ENCODE data around the gene CD27. TPM values are rescaled to one million over a fixed set of nuclear protein-coding genes. Genes with fewer than 3 reads are reported as not detected.
A peak's percentile ranks its signal among the peaks of the same experiment; 100 is the strongest.

CD27 gene
- total and polyA plus RNA-seq, 2 donors (not counting 1 experiment from before 2014, with no cell fraction given), result 102 to 116 TPM

- H3K4me1 Mint-ChIP-seq, result peaks cover 87% of the 10 kb centered on the region
- Histone ChIP-seq H3K27me3 (replicated peaks in 1 of 4; ENCODE audit: control extremely low read depth in 1 of 4, control insufficient read depth in 3 of 4, insufficient read depth in 4 of 4, low read length in 3 of 4) (no peaks in the 10 kb centered on the region), H3K4me3 (ENCODE audit: control extremely low read depth in 1 of 5, extremely low read depth in 1 of 5, insufficient read depth in 1 of 5, low read depth in 2 of 5, low read length in 4 of 5) (no peak overlapping the region), H3K79me2 (ENCODE audit: control insufficient read depth, insufficient read depth, low read length) (peaks cover 55% of the 10 kb centered on the region), H3K9ac (ENCODE audit: low read length) (no peak overlapping the region), H3K36me3 (replicated peaks in 1 of 2; ENCODE audit: control extremely low read depth in 1 of 2, control insufficient read depth in 1 of 2, extremely low read depth in 1 of 2, insufficient read depth in 2 of 2, low read length in 1 of 2) (peaks cover 4 to 49% of the 10 kb centered on the region in 2 experiments), H4K20me1 (ENCODE audit: control insufficient read depth, insufficient read depth, low read length, poor library complexity, severe bottlenecking) (peaks cover 19% of the 10 kb centered on the region), H3K4me2 (replicated peaks; ENCODE audit: low read depth, low read length, poor library complexity, severe bottlenecking) (no peak overlapping the region), H3K27ac (ENCODE audit: low read length in 2 of 2) (peak overlapping the region; percentile 7 to 13), H3K4me1 (ENCODE audit: control insufficient read depth in 2 of 2, insufficient read depth in 2 of 2, low read length in 2 of 2) (peaks cover 61 to 87% of the 10 kb centered on the region in 2 donors), H3K9me3 (ENCODE audit: control extremely low read depth in 1 of 3, control insufficient read depth in 2 of 3, insufficient read depth in 1 of 3, low read length in 2 of 3) (no peaks in the 10 kb centered on the region), H2AFZ (ENCODE audit: insufficient read depth, low read depth, low read length, poor library complexity, severe bottlenecking) (no peak overlapping the region)
- H3K4me3 Mint-ChIP-seq, result no peak overlapping the region
- TF ChIP-seq, protein P1, sequence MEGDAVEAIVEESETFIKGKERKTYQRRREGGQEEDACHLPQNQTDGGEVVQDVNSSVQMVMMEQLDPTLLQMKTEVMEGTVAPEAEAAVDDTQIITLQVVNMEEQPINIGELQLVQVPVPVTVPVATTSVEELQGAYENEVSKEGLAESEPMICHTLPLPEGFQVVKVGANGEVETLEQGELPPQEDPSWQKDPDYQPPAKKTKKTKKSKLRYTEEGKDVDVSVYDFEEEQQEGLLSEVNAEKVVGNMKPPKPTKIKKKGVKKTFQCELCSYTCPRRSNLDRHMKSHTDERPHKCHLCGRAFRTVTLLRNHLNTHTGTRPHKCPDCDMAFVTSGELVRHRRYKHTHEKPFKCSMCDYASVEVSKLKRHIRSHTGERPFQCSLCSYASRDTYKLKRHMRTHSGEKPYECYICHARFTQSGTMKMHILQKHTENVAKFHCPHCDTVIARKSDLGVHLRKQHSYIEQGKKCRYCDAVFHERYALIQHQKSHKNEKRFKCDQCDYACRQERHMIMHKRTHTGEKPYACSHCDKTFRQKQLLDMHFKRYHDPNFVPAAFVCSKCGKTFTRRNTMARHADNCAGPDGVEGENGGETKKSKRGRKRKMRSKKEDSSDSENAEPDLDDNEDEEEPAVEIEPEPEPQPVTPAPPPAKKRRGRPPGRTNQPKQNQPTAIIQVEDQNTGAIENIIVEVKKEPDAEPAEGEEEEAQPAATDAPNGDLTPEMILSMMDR (IDR thresholded peaks at IDR 0.05), result peak; percentile 81
- TF ChIP-seq EZH2 (IDR thresholded peaks at IDR 0.05; ENCODE audit: borderline replicate concordance, insufficient read depth, low read depth, low read length, poor library complexity, severe bottlenecking), result no peak
- CTCF ChIA-PET, result interaction anchor here (0.6 to 8.9 kb wide), 34 partner anchors 8 to 477 kb away, joined by 3 to 383 read pairs (median 6); partner anchors contain the start of genes CD27, GAPDH, IFFO1 and MRPL51
- 73% methylated on average over 3 of the region's 6 CpGs for WGBS (ENCODE audit: insufficient coverage)
- intact Hi-C loops (cut with micrococcal nuclease), result loop anchor here (1.0 to 10.0 kb wide), 3 partner anchors 42 to 131 kb away; no protein-coding TSS in a partner anchor
- H3K27ac Mint-ChIP-seq, result peak overlapping the region; percentile 92
- ATAC-seq (ENCODE audit: low read depth) (no peak), DNase-seq (peak; percentile 75)
- H3K9me3 Mint-ChIP-seq (ENCODE audit: insufficient read depth), result no peaks in the 10 kb centered on the region
- no peaks in the 10 kb centered on the region for H3K27me3 Mint-ChIP-seq
- POLR2A ChIA-PET, result interaction anchor here (0.6 to 2.2 kb wide), 9 partner anchors 19 to 148 kb away, joined by 3 to 33 read pairs (median 3); partner anchors contain the start of genes GAPDH and MRPL51
Measured at GRCh38 chr12:6465467-6466183, 20.9 kb downstream of the CD27 start.

DNA sequence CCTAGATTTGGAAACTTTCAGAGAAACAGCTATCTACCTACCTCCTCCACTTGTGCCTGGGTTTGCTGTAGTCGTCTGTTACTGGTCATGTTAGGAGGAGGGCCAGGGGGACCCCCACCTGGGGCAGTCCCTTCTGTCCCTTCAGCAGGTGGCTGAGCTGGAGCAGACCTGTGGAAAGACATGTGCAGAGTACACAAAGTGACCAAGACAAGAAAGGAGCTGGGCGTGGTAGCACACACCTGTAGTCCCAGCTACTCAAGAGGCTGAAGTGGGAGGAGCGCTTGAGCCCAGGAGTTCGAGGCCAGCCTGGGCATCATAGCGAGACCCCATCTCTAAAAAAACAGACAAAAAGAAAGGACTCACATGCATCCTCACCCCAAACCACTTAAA, 21.4 kb downstream of the CD27 start:
- no peaks in the 10 kb centered on the region for H3K27me3 Mint-ChIP-seq
- peak overlapping the region; percentile 7 to 13 for H3K27ac ChIP-seq (ENCODE audit: low read length in 2 of 2)
- H3K27me3 ChIP-seq (replicated peaks in 1 of 4; ENCODE audit: control extremely low read depth in 1 of 4, control insufficient read depth in 3 of 4, insufficient read depth in 4 of 4, low read length in 3 of 4), result no peaks in the 10 kb centered on the region
- H2AFZ ChIP-seq (ENCODE audit: insufficient read depth, low read depth, low read length, poor library complexity, severe bottlenecking), result no peak overlapping the region
- H3K9me3 Mint-ChIP-seq (ENCODE audit: insufficient read depth), result no peaks in the 10 kb centered on the region
- H3K4me1 Mint-ChIP-seq, result peaks cover 85% of the 10 kb centered on the region
- H3K4me3 Mint-ChIP-seq, result no peak overlapping the region
- H3K9me3 ChIP-seq (ENCODE audit: control extremely low read depth in 1 of 3, control insufficient read depth in 2 of 3, insufficient read depth in 1 of 3, low read length in 2 of 3), result no peaks in the 10 kb centered on the region
- ChIA-PET POLR2A (interaction anchor here (0.6 to 2.2 kb wide), 5 partner anchors 20 to 148 kb away, joined by 3 to 33 read pairs (median 4); partner anchors contain the start of gene MRPL51), CTCF (interaction anchor here (0.6 to 8.9 kb wide), 30 partner anchors 9 to 478 kb away, joined by 3 to 383 read pairs (median 6); partner anchors contain the start of genes CD27, GAPDH, IFFO1 and MRPL51)
- H4K20me1 ChIP-seq (ENCODE audit: control insufficient read depth, insufficient read depth, low read length, poor library complexity, severe bottlenecking), result peaks cover 19% of the 10 kb centered on the region
- TF ChIP-seq, protein P1 (IDR thresholded peaks at IDR 0.05), result no peak
- TF ChIP-seq EZH2 (IDR thresholded peaks at IDR 0.05; ENCODE audit: borderline replicate concordance, insufficient read depth, low read depth, low read length, poor library complexity, severe bottlenecking), result no peak
- DNase-seq (no peak), ATAC-seq (ENCODE audit: low read depth) (no peak)
- no peak overlapping the region for H3K4me2 ChIP-seq (replicated peaks; ENCODE audit: low read depth, low read length, poor library complexity, severe bottlenecking)
- 59% methylated on average over 2 of the region's 5 CpGs for WGBS (ENCODE audit: insufficient coverage)
- peaks cover 57 to 84% of the 10 kb centered on the region in 2 donors for H3K4me1 ChIP-seq (ENCODE audit: control insufficient read depth in 2 of 2, insufficient read depth in 2 of 2, low read length in 2 of 2)
- H3K36me3 ChIP-seq (replicated peaks in 1 of 2; ENCODE audit: control extremely low read depth in 1 of 2, control insufficient read depth in 1 of 2, extremely low read depth in 1 of 2, insufficient read depth in 2 of 2, low read length in 1 of 2), result peaks cover 4 to 44% of the 10 kb centered on the region in 2 experiments
- H3K27ac Mint-ChIP-seq, result peak overlapping the region; percentile 68
- no peak overlapping the region for H3K4me3 ChIP-seq (ENCODE audit: control extremely low read depth in 1 of 5, extremely low read depth in 1 of 5, insufficient read depth in 1 of 5, low read depth in 2 of 5, low read length in 4 of 5)
- intact Hi-C loops (cut with micrococcal nuclease), result loop anchor here (10.0 kb wide), 1 partner anchor 131 kb away; no protein-coding TSS in a partner anchor
- H3K9ac ChIP-seq (ENCODE audit: low read length), result no peak overlapping the region
- peaks cover 55% of the 10 kb centered on the region for H3K79me2 ChIP-seq (ENCODE audit: control insufficient read depth, insufficient read depth, low read length)

Measured in B cell (primary cell).